Trophoblast cell (in vitro differentiated cells and primary cell): Measurements from ENCODE around the gene DYNC1H1.

Source experiments
- DNase-seq, 2 donors: peaks; one replicate each; pipeline ENCODE4 v3.0.0-alpha.2; 2016
- H2AFZ ChIP-seq: 2 replicates; pipeline ENCODE4 v1.6.1; 2013; ENCODE audit warnings: low read length, moderate library complexity, mild to moderate bottlenecking; ENCODE audit not compliant: insufficient read depth, poor library complexity
- H2AK5ac ChIP-seq: 2 replicates; pipeline ENCODE4 v1.6.1; 2013; ENCODE audit warnings: mild to moderate bottlenecking, low read length
- H2BK120ac ChIP-seq: 2 replicates; pipeline ENCODE4 v1.6.1; 2013; ENCODE audit warnings: low read length, mild to moderate bottlenecking, moderate library complexity; ENCODE audit not compliant: insufficient read depth, poor library complexity
- H2BK12ac ChIP-seq: 2 replicates; pipeline ENCODE4 v1.6.1; 2013; ENCODE audit warnings: mild to moderate bottlenecking, low read length, moderate library complexity
- H2BK5ac ChIP-seq: 2 replicates; pipeline ENCODE4 v1.6.1; 2013; ENCODE audit warnings: low read length, low read depth, moderate library complexity, mild to moderate bottlenecking; ENCODE audit not compliant: poor library complexity
- H3K14ac ChIP-seq: 2 replicates; pipeline ENCODE4 v1.6.1; 2013; ENCODE audit warnings: mild to moderate bottlenecking, low read length
- H3K18ac ChIP-seq: 2 replicates; pipeline ENCODE4 v1.6.1; 2013; ENCODE audit warnings: mild to moderate bottlenecking, low read length
- H3K23ac ChIP-seq: 2 replicates; pipeline ENCODE4 v1.6.1; 2013; ENCODE audit warnings: low read length
- H3K27ac ChIP-seq: 2 replicates; pipeline ENCODE4 v1.5.1; 2013; ENCODE audit warnings: low read depth, mild to moderate bottlenecking, inconsistent platforms, low read length, moderate library complexity
- H3K27me3 ChIP-seq: 2 replicates; pipeline ENCODE4 v1.6.1; 2013; ENCODE audit warnings: inconsistent platforms, mild to moderate bottlenecking, low read length, moderate library complexity; ENCODE audit not compliant: insufficient read depth
- H3K36me3 ChIP-seq, 2 experiments: 1 replicate in 1 of 2; 2 replicates in 1 of 2; pipeline ENCODE4 v1.6.1; 2013; ENCODE audit warnings: low read length in 2 of 2, mild to moderate bottlenecking in 2 of 2, moderate library complexity in 1 of 2; ENCODE audit not compliant: insufficient read depth in 2 of 2, control insufficient read depth in 1 of 2
- H3K4ac ChIP-seq: 2 replicates; pipeline ENCODE4 v1.6.1; 2013; ENCODE audit warnings: low read depth, mild to moderate bottlenecking, low read length, moderate library complexity
- H3K4me1 ChIP-seq, 2 experiments: 1 replicate in 1 of 2; 2 replicates in 1 of 2; pipeline ENCODE4 v1.6.1; 2013; ENCODE audit warnings: low read length in 2 of 2, mild to moderate bottlenecking in 2 of 2, moderate library complexity in 1 of 2; ENCODE audit not compliant: insufficient read depth in 2 of 2, control insufficient read depth in 1 of 2
- H3K4me2 ChIP-seq: 2 replicates; pipeline ENCODE4 v1.6.1; 2013; ENCODE audit warnings: inconsistent platforms, mild to moderate bottlenecking, low read length, moderate library complexity
- H3K4me3 ChIP-seq: 2 replicates; pipeline ENCODE4 v1.5.1; 2013; ENCODE audit warnings: mild to moderate bottlenecking, low read depth, low read length, inconsistent platforms
- H3K79me1 ChIP-seq: one replicate; pipeline ENCODE4 v1.6.1; 2013; ENCODE audit warnings: low read length
- H3K79me2 ChIP-seq: 2 replicates; pipeline ENCODE4 v1.6.1; 2013; ENCODE audit warnings: low read length, mild to moderate bottlenecking; ENCODE audit not compliant: control insufficient read depth, insufficient read depth, poor library complexity
- H3K9ac ChIP-seq: 2 replicates; pipeline ENCODE4 v1.6.1; 2013; ENCODE audit warnings: mild to moderate bottlenecking, low read length
- H3K9me3 ChIP-seq: 2 replicates; pipeline ENCODE4 v1.6.1; 2013; ENCODE audit warnings: low read depth, mild to moderate bottlenecking, control low read depth, inconsistent platforms, low read length; ENCODE audit not compliant: insufficient read depth
- H4K12ac ChIP-seq: 2 replicates; pipeline ENCODE4 v1.6.1; 2013; ENCODE audit warnings: low read depth, mild to moderate bottlenecking, low read length, moderate library complexity
- H4K8ac ChIP-seq: 2 replicates; pipeline ENCODE4 v1.6.1; 2013; ENCODE audit warnings: low read depth, mild to moderate bottlenecking, low read length, moderate library complexity
- H4K91ac ChIP-seq: one replicate; pipeline ENCODE4 v1.6.1; 2013; ENCODE audit warnings: low read depth, mild to moderate bottlenecking, low read length, moderate library complexity
- WGBS: extraction: QIAGEN DNeasy Blood & Tissue Kit; methylation state at CpG from one replicate; pipeline ENCODE4 v1.1.7; 2013; ENCODE audit warnings: missing lambda C conversion rate; ENCODE audit not compliant: insufficient read length, insufficient coverage; ENCODE audit errors: extremely low coverage; 5-methylcytosine and 5-hydroxymethylcytosine counted together

Gene DYNC1H1

GRCh38 chr14:102027951-102028350, 63.6 kb downstream of the DYNC1H1 start:
- no peak overlapping the region for H2BK120ac ChIP-seq
- H4K91ac ChIP-seq, result no peak overlapping the region
- H3K14ac ChIP-seq, result no peak overlapping the region
- H3K18ac ChIP-seq, result no peak overlapping the region
- no peak overlapping the region for H2AFZ ChIP-seq
- no peaks in the 10 kb centered on the region for H3K9me3 ChIP-seq
- peaks cover 0 to 2% of the 10 kb centered on the region in 2 experiments for H3K4me1 ChIP-seq
- no peaks in the 10 kb centered on the region for H3K79me2 ChIP-seq
- WGBS, result no CpG with 5 or more reads among the region's 6 CpGs
- H4K8ac ChIP-seq, result no peak overlapping the region
- H2BK5ac ChIP-seq, result no peak overlapping the region
- no peak overlapping the region for H3K4me3 ChIP-seq
- no peak overlapping the region for H4K12ac ChIP-seq
- no peak overlapping the region for H3K27ac ChIP-seq
- DNase-seq, result no peak
- no peak overlapping the region for H3K4ac ChIP-seq
- no peak overlapping the region for H2AK5ac ChIP-seq
- no peak overlapping the region for H3K9ac ChIP-seq
- no peak overlapping the region for H3K4me2 ChIP-seq
- no peaks in the 10 kb centered on the region for H3K79me1 ChIP-seq
- no peak overlapping the region for H3K23ac ChIP-seq
- H2BK12ac ChIP-seq, result no peak overlapping the region
- H3K36me3 ChIP-seq, result peaks cover 57 to 76% of the 10 kb centered on the region in 2 experiments
- no peaks in the 10 kb centered on the region for H3K27me3 ChIP-seq

GRCh38 chr14:102028733-102029132, 64.4 kb downstream of the DYNC1H1 start:
- no peak overlapping the region for H3K9ac ChIP-seq
- no peak overlapping the region for H3K4me3 ChIP-seq
- no peak overlapping the region for H3K23ac ChIP-seq
- no peaks in the 10 kb centered on the region for H3K27me3 ChIP-seq
- H3K18ac ChIP-seq, result no peak overlapping the region
- no peak overlapping the region for H3K4ac ChIP-seq
- H3K4me1 ChIP-seq, result peaks cover 0 to 2% of the 10 kb centered on the region in 2 experiments
- no peak overlapping the region for H4K12ac ChIP-seq
- no peak overlapping the region for H3K14ac ChIP-seq
- DNase-seq, result peak; percentile 79 to 89
- no CpG with 5 or more reads among the region's 3 CpGs for WGBS
- H3K27ac ChIP-seq, result peak overlapping the region; percentile 15
- H3K4me2 ChIP-seq, result no peak overlapping the region
- no peak overlapping the region for H2BK12ac ChIP-seq
- H4K8ac ChIP-seq, result no peak overlapping the region
- peaks cover 57 to 76% of the 10 kb centered on the region in 2 experiments for H3K36me3 ChIP-seq
- H2AK5ac ChIP-seq, result no peak overlapping the region
- no peak overlapping the region for H2BK120ac ChIP-seq
- no peaks in the 10 kb centered on the region for H3K79me2 ChIP-seq
- H3K9me3 ChIP-seq, result no peaks in the 10 kb centered on the region
- no peak overlapping the region for H2AFZ ChIP-seq
- no peaks in the 10 kb centered on the region for H3K79me1 ChIP-seq
- H2BK5ac ChIP-seq, result no peak overlapping the region
- H4K91ac ChIP-seq, result no peak overlapping the region

GRCh38 chr14:102029956-102030355, 65.6 kb downstream of the DYNC1H1 start:
- Histone ChIP-seq H3K36me3 (peaks cover 60 to 76% of the 10 kb centered on the region in 2 experiments), H2BK12ac (no peak overlapping the region), H3K27me3 (no peaks in the 10 kb centered on the region), H3K4me3 (no peak overlapping the region), H4K12ac (no peak overlapping the region), H3K9ac (no peak overlapping the region), H2AFZ (no peak overlapping the region), H3K9me3 (no peaks in the 10 kb centered on the region), H3K14ac (no peak overlapping the region), H3K4me1 (peaks cover 0 to 2% of the 10 kb centered on the region in 2 experiments), H3K4me2 (no peak overlapping the region), H3K79me2 (no peaks in the 10 kb centered on the region), H2BK120ac (no peak overlapping the region), H3K4ac (no peak overlapping the region), H2BK5ac (no peak overlapping the region), H3K23ac (no peak overlapping the region), H2AK5ac (no peak overlapping the region), H4K8ac (no peak overlapping the region), H3K27ac (no peak overlapping the region), H4K91ac (no peak overlapping the region), H3K79me1 (no peaks in the 10 kb centered on the region), H3K18ac (no peak overlapping the region)
- DNase-seq, result peak in 1 of 2 donors; percentile 6
- no CpG with 5 or more reads among the region's 2 CpGs for WGBS

- Histone ChIP-seq H3K18ac (no peak overlapping the region), H2AK5ac (no peak overlapping the region), H3K4me1 (peaks cover 0 to 2% of the 10 kb centered on the region in 2 experiments), H3K79me1 (no peaks in the 10 kb centered on the region), H3K36me3 (peaks cover 63 to 75% of the 10 kb centered on the region in 2 experiments), H3K4ac (no peak overlapping the region), H4K12ac (no peak overlapping the region), H3K79me2 (no peaks in the 10 kb centered on the region), H3K27me3 (no peaks in the 10 kb centered on the region), H3K4me2 (no peak overlapping the region), H3K9me3 (no peaks in the 10 kb centered on the region), H3K23ac (no peak overlapping the region), H2AFZ (no peak overlapping the region), H2BK5ac (no peak overlapping the region), H3K4me3 (no peak overlapping the region), H2BK120ac (no peak overlapping the region), H4K91ac (no peak overlapping the region), H3K9ac (no peak overlapping the region), H4K8ac (no peak overlapping the region), H3K14ac (no peak overlapping the region), H3K27ac (no peak overlapping the region), H2BK12ac (no peak overlapping the region)
- no CpG with 5 or more reads among the region's 13 CpGs for WGBS
- no peak for DNase-seq
Measured at GRCh38 chr14:102033241-102033640, 68.9 kb downstream of the DYNC1H1 start.
